Measurements from ENCODE around the gene ATP8B1.

The ATP8B1 gene

GRCh38 chr18:57789759-57790158 is 13.4 kb downstream of the ATP8B1 start:
- no peak for TF ChIP-seq CTCF (IDR thresholded peaks at IDR 0.05; ENCODE audit: control extremely low read depth, extremely low read depth, low read depth, missing control alignments)
- POLR2A ChIA-PET, result no interaction called here
- DNase-seq (ENCODE audit: extremely low spot score), result no peak
- CTCF ChIA-PET, result no interaction called here

GRCh38 chr18:57789090-57789489 is 14.0 kb downstream of the ATP8B1 start:
- no peak for TF ChIP-seq CTCF (IDR thresholded peaks at IDR 0.05; ENCODE audit: control extremely low read depth, extremely low read depth, low read depth, missing control alignments)
- CTCF ChIA-PET, result no interaction called here
- POLR2A ChIA-PET, result no interaction called here
- no peak for DNase-seq (ENCODE audit: extremely low spot score)

GRCh38 chr18:57787068-57787685 is 15.9 kb downstream of the ATP8B1 start:
- ChIA-PET CTCF (no interaction called here), POLR2A (no interaction called here)
- TF ChIP-seq CTCF (IDR thresholded peaks at IDR 0.05; ENCODE audit: control extremely low read depth, extremely low read depth, low read depth, missing control alignments), result no peak
- DNase-seq (ENCODE audit: extremely low spot score), result no peak

- ChIA-PET POLR2A (no interaction called here), CTCF (no interaction called here)
- DNase-seq (ENCODE audit: extremely low spot score), result no peak
- no peak for TF ChIP-seq CTCF (IDR thresholded peaks at IDR 0.05; ENCODE audit: control extremely low read depth, extremely low read depth, low read depth, missing control alignments)
Measured at GRCh38 chr18:57785751-57786437, 17.2 kb downstream of the ATP8B1 start.

GRCh38 chr18:57784801-57785114 is 18.4 kb downstream of the ATP8B1 start:
- TF ChIP-seq CTCF (IDR thresholded peaks at IDR 0.05; ENCODE audit: control extremely low read depth, extremely low read depth, low read depth, missing control alignments), result no peak
- DNase-seq (ENCODE audit: extremely low spot score), result no peak
- CTCF ChIA-PET, result interaction anchor here (0.9 to 1.4 kb wide), 2 partner anchors 12 to 13 kb away, joined by 3 read pairs; no protein-coding TSS in a partner anchor
- POLR2A ChIA-PET, result no interaction called here

GRCh38 chr18:57784034-57784800 is 18.9 kb downstream of the ATP8B1 start:
- CTCF ChIA-PET, result interaction anchor here (0.9 to 1.4 kb wide), 2 partner anchors 12 to 13 kb away, joined by 3 read pairs; no protein-coding TSS in a partner anchor
- DNase-seq (ENCODE audit: extremely low spot score), result no peak
- no peak for TF ChIP-seq CTCF (IDR thresholded peaks at IDR 0.05; ENCODE audit: control extremely low read depth, extremely low read depth, low read depth, missing control alignments)
- POLR2A ChIA-PET, result no interaction called here
